Inferior parietal cortex (tissue), 1 donor: ENCODE data around the gene ADGRG2.
"Not testable (repeated sequence)": the region's sequence is repeated elsewhere in the genome, so short reads cannot be mapped to it uniquely, and the experiment has no call there.

ENCODE experiments used
- DNase-seq: peaks from one replicate; pipeline ENCODE4 v3.0.0-alpha.2; 2016; ENCODE audit errors: extremely low spot score

The ADGRG2 gene

DNA sequence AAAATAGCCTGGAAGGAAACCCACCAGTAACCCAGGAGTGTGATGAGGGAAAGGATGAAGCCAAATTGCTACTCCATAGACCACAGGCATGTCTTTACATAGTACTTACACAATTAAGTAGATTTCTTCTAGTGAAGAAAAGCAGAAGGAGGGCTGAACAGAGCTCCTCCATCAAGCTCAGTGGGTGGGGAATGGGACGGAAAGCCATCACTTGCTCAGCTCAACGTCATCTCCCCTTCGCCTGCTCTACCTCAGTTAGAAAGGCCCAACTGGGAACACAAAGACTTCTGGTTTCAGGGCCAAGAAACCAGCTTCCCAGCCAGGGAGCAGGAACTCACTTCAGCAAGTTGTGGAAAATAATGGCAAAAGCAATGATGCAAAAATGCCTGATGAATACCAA is 36.6 kb downstream of the ADGRG2 start:
- no peak for DNase-seq

DNA sequence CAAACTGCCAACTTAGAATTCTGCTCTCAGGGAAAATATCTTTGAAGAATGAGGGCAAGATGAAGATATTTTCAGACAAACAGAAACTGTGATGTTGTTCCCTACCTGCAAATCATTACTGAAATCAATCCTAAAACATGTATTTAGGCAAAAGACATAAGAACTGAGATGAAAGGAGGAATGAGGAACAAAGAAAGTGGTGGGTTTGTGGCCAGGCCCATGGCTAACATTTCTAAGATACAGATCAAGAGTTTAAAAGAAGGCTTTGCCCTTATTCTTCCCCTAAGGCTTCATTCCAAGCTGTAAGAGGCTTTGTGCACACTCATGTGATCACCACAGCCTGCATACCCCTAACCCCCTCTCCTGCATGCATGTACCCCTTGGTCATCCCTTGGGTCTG is 46.5 kb downstream of the ADGRG2 start:
- DNase-seq, result no peak

DNA sequence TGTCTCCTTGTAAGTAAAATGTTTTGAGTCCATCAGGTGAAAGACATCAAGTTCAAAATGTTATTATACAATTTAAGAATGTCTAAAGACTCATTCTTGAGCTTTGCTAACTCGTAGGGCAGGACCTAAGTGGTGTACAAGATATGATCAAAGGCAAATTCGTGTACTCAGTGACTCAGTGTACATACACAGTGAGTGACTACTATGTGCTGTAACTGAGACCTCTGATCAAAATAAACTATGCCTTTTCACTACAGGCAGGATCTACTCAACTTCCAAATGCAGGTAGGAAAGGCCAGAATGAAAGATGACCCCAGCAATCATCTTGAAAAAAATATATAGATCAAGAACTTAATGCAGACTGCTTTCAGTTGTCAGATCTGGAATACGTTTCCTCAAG is 49.9 kb downstream of the ADGRG2 start:
- no peak for DNase-seq

DNA sequence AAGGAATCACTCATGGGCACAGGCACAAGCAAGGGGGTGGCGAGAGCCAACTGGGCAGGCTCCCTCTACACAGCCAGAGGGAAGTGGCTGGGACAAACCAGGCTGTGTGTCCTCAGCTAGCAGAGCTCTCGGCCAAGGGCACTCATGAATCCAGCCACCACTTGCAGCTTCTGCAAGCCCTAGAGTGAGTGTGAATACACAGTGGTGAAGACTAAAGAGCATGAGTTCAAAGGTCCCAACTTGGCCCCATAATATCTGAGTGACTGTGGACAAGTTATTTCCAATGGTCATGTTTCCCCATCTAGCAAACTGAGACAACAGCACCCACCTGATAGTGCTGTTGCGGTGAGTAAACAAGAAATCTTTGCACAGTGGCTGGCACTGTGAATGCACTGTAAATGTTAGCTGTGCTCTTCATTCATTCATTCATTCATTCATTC is 51.7 kb downstream of the ADGRG2 start:
- DNase-seq, result no peak

DNA sequence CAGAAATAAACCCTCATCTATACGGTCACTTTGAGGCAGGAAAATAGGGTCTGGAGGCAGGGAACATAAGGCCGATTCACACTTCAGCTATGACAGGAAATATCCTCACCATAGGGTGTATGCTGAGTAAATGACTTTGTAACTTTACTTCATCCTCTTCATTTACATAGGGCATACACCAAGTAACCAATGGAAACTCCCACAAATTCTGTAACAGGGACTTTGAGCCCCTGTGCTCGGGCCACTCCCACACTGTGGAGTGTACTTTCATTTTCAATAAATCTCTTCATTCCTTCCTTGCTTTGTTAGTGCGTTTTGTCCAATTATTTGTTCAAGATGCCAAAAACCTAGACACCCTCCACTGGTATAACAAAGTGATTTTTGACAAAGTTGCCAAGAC is 55.3 kb downstream of the ADGRG2 start:
- not testable (repeated sequence) for DNase-seq

DNA sequence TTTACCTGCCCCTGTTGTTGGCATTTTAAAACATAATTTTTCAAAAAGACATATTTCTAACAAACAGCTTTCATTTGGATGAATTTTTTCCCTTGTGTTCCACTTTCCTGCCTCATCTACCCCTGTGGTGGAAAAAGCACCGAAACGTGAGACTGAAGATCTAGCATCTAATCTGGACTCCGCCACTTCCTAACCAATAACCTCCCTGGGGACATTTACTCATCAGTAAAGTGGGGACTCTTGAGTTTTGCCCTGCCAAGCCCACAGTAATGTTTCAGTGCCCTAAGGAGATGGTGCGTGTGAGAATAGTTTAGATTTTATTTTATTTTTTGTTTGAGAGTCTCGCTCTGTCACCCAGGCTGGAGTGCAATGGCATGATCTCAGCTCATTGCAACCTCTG is 56.7 kb downstream of the ADGRG2 start:
- no peak for DNase-seq

DNA sequence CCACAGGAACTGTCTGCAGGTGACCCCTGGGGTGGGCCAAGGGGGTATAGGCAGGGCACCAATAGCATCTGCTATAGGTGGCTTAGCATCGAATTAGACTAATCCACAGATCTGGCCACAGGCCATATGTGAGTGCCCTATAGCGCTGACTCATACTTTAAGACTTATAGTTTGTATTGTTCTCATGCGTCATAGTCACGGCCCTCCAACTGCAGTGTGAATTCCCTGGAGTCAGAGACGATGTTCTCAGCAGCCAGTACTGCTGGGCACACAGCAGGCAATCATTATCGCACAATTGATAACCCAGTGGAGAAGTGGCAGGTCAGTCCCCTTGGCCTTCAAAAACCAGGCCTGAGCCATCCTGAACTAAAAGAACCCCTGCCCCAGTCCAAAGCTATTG is 58.1 kb downstream of the ADGRG2 start:
- no peak for DNase-seq

DNA sequence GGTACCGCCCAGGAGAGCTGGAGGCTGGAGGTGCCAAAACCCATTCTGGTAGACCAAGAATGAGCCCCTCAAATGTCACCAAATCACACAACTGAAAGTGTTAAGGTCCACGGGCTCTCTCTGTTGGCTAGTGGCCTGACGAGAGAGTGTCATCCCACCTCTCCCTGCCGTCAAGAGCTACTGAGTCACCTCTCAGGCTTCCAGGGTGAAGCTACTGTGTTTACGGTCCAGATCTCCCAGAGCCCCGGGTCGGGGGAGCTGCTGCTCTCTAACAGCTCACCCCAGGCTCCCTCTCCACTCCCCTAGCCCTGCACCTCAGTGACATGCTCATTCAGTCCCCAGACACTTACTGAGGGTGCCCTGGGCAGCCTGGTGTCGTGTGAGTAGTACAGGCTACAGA is 59.2 kb downstream of the ADGRG2 start:
- DNase-seq, result no peak

DNA sequence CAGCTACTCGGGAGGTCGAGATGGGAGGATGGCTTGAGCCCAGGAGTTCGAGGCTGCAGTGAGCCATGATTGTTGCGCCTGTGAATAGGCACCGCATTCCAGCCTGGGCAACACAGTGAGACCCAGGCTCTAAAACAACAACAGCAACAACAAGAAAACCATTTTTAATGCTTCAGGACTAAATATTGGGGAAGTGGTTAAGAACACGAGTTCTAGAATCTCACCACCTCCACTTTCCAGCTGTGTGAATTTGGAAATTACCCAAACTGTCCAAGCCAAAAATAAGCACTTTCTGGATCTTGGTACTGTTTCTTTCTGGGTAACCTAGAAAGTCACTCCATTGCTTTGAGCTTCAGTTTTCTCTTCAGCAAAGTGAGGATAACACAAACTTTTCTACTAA is 63.2 kb downstream of the ADGRG2 start:
- DNase-seq, result no peak

DNA sequence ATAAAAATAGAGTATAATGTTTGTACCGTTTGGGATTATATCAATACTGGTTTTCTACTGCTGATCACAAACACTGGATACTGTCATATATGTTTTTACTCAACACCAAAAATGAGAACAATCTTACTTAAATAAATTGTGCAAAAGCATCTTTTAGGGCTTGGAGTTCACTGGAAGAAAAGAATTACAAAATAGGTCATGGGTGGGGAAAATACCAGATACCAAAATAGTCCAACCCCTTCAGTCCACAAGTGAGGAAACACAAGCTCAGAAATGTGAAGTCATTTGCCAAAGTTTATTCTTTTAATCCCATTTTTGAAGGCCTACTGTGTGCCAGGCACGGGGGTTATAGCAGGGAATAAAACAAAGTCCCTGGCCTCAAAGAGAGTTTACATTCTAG is 64.4 kb downstream of the ADGRG2 start:
- DNase-seq, result no peak

DNA sequence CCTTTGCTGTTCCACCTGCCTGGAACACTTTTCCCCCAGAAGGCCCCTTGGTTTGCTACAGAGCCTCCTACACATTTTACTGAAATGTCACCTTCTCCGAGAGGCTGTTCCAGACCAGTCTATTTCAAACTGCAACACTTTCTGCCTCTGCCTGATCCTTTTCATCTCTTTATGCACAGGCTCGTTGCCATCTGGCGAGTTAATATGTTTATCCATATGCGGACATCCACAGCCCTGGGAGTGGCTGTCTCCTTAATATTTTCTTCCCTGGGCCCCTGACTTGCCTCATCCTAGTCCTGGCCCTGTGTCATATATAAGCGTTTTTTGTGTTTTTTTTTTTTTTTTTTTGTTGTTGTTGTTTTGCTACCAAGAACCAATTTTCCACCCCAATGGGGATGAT is 73.2 kb downstream of the ADGRG2 start:
- DNase-seq, result no peak

DNA sequence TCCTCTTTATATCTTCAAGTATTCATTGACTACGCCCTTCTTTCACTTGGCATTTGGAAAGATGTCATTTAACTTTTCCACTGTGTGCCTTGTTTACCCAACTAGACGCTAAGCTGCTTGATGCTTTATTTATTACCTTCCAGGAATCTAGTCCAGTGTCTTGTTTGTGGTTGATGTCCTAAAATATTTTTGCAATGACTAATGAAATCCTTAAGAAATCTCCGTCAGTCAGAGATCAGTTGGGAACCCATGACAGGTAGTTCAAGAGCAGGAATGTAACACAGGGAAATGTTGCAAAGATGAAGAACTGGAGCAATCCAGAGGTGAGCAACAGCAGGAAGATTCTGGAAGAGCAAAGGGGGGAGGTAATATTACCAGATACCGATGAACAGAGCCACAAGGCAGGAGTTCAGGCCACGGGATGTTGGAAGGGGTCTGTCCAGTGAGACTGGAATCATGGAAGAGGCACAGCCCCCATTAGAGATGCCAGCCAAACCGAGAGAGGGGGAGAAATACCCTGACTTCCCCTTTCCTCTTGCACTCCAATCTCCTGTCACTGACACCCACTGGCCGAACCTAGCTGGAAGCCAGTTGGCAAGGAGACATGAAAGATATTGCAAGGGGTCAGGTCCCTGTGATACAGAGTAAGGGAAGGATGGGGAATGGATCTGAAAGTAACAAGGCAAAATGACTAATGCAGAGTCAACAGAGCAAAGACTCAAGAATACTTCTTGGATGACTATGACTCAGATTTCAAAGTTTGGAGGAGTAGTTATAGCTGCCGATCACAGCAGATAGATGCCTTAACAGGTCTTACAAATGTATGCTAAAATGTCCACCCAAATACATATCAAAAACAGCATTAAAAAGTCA is 75.7 kb downstream of the ADGRG2 start:
- no peak for DNase-seq

DNA sequence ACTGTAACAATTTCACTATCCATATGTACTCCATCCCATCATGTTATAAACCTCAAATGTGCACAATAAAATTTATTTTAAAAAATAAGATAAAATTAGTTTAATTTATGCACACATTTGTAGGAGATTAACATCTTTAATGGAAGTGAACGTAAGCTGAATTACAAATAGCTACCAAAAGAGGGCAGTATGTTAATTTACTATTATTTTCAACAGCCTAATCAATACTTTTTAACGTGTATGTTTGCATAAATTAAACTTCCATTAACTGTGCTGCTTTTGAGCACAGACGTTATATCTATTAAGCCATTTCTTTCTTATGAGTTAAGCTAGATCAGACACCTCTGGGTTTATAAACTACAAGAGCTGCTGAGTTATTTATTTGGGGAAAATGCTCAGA is 81.9 kb downstream of the ADGRG2 start:
- peak; percentile 1 for DNase-seq

DNA sequence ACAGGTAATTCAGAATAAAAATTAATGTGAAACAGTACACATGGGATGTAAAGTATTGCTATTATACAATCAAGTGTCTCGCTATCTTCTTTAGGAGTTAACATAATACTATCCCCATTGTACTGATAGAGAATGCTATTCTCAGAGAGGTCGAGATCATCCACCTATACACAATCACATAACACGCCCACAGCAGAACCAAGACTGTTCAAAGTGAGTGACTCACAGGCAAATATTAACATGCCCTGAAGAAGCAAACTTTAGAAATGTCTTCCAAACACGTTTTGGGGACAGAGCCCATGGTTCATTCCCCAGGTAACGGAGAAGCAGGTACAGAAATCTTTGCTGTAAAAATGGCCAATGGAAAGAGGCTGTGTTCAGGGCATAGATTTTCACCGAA is 88.2 kb downstream of the ADGRG2 start:
- no peak for DNase-seq

DNA sequence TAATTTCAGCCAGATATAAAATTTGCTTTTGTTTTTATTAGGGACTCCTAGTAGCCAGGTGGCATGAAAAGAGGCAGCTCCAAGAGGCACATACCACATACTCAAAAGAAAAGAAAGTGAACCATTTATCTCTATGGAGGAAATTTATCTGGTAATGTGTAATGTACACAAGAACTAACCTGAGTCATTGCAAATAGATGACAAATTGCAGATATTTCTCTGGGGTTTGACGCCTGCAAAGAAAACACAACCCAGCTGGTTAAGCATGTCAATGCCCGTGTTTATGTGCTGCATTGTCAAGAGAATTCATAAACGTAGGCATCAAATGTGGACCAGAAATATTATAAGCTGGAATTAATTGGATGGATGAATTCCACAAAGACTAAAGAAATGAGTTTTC is 91.5 kb downstream of the ADGRG2 start:
- no peak for DNase-seq

DNA sequence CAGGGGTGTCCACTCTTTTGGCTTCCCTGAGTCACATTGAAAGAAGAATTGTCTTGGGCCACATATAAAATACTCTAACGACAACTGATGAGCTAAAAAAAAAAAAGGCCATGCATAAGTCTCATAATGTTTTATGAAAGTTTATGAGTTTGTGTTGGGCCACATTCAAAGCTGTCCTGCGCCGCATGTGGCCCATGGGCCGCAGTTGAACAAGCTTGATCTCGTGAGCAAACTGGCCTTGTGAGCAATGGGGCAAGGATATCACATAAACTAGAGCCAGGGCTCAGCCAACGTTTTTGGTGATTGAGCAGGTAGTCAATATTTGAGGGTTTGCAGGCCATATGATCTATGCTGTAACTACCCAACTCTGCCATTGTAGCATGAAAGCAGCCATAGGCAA is 93.7 kb downstream of the ADGRG2 start:
- no peak for DNase-seq

DNA sequence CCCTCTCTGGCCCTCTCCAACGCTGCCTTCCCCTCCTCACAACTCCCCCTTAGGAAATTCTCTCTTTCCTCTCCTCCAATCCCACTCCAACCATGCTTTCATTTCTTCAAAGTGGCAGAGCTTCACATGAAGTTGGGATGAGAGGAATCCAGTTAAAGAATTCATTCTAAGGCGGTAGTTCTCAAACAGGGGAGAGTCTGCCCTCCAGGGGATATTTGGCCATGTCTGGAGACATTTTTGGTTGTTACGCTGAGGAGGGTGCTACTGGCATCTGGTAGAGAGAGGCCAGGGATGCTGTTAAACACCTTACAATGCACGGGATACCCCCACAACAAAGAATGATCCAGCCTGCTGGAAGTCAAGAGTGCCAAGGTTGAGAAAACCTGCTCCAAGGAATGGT is 97.9 kb downstream of the ADGRG2 start:
- DNase-seq, result no peak

DNA sequence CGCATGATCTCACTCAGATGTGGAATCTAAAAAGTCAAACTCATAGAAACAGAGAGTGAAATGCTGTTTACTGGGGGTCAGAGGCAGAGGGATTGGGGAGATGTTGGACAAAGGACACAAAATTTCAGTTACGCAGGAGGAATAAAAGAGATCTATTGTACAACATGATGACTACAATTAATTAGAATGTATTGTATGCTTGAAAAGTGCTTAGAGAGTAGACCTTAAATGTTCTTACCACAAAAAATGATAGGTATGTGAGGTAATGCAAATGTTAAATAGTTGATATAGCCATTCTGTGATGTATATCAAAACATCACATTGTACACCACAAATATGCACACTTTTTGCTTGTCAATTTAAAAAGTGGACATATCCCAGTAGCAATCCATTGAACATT is 102.3 kb downstream of the ADGRG2 start:
- DNase-seq, result no peak

DNA sequence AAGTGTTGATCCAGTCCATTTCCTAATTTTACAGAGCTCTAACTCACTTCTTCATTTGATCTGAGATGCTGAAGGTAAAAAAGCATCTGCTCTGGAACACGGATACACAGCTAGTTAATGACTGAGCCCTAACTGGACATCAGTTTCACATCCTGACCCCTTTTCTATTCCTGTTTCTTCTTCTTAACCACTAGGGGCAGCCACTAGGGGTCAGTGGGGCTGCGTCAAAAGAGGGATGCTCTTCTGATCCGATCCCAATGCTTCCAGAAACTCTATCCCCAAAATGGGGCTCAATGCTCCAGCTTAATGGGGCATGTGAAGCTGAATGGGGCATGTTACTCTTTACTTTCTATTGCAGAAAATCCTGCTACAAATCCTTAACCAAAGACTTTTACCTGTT is 105.0 kb downstream of the ADGRG2 start:
- peak; percentile 2 for DNase-seq

DNA sequence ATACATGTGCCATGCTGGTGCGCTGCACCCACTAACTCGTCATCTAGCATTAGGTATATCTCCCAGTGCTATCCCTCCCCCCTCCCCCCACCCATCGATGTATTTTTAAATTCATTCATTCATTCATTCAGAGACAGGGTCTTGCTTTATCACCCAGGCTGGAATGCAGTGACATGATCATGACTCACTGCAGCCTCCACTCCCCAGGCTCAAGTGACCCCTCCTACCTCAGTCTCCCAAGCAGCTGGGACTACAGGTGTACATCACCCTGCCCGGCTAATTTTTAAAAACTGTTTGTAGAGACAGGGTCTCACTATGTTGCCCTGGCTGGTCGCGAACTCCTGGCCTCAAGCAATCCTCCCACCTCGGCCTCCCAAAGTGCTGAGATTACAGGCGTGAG is 105.7 kb downstream of the ADGRG2 start:
- not testable (repeated sequence) for DNase-seq

DNA sequence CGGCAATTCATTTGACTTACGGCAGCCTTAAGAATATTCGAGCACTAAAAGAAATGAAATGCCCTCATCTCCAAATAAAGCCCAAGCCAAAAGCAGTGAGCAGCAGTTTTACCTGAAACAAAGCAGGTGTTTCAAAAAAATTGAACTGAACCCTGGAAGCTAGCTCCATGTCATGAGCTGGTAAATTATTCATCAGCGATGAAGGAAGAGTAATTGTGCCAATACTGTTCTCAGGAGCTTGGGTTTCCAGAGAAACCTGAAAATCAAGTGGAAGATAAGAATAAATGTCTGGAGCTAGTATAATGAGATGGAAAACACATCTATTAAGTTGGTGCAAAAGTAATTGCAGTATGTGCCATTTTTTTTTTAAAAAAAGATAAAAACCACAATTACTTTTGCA is 114.4 kb downstream of the ADGRG2 start:
- no peak for DNase-seq

DNA sequence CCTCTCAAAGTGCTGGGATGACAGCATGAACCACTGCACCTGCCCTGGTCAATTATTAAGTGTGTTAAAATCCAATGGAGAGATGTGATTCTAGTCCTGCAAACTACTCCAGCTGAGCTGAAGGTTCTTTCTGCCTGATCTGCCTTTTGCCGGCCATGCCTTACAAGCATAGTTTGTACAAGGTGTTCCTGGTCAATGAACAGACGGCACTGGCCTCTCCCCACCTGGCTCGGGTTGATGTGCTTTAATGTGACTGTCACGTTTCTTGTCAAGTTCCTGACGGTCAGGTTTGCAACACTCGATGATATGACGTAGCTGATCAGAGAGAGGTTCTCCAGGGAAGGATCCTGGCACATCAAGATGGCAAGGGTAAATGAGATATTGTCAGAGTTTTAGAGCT is 115.3 kb downstream of the ADGRG2 start:
- no peak for DNase-seq

DNA sequence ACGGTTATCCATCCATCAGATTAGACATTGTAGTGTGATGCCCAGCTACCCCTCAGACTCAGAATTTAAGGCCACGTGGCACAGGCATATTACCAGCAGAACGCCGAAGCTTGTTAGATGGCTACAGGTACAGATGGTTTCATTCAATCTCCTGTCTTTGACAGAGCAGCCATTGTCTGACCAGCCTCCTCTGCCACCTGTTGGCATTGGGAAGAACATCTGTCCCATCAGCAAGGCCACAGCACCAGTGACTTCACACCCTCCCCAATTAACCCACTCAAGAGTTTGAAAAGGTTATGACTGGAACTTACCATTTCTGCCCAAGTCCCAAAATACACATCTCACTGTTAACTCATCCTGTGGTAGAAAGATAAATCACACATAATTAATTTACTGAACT is 116.4 kb downstream of the ADGRG2 start:
- DNase-seq, result no peak

DNA sequence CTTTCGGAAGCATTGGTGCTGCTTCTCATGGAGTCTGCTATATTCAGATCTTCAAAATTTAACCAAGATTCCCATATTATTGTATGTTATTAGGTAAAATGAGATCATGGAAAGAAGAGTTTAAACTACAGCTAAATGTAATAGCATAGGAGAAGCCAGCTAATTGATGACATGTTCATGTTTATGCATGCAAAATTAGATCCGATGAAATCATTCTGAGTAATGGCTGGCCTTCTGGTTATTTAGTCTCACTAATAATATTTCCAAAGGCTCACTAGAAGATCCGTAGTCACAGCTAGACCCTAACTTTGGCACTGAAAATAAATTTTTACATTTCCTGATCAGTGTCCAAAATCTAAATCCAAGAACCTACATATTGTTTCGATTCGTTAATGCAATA is 118.5 kb downstream of the ADGRG2 start:
- DNase-seq, result no peak
